HG02973 (cell line): ENCODE measurements around the gene INPPL1.
A peak's percentile ranks its signal among the peaks of the same experiment; 100 is the strongest.

Experiments used
- ATAC-seq: cut with Tn5 transposase; IDR thresholded peaks from one replicate; pipeline ENCODE4 v1.9.1; 2021; ENCODE audit warnings: moderate library complexity; ENCODE audit not compliant: unreplicated experiment

Gene INPPL1

DNA sequence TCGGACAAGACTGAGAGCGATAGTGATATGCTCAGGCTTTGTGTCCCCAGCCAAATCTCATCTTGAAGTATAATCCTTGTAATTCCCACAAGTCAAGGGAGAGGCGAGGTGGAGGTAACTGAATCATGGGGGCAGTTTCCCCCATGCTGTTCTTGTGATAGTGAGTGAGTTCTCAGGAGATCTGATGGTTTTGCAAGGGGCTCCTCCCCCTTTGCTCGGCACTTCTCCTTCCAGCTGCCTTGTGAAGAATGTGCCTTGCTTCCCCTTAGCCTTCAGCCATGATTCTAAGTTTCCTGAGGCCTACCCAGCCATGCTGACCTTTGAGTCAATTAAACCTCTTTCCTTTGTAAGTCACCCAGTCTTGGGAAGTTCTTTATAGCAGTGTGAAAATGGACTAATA, 15.5 kb upstream of the INPPL1 start:
- ATAC-seq: no peak

DNA sequence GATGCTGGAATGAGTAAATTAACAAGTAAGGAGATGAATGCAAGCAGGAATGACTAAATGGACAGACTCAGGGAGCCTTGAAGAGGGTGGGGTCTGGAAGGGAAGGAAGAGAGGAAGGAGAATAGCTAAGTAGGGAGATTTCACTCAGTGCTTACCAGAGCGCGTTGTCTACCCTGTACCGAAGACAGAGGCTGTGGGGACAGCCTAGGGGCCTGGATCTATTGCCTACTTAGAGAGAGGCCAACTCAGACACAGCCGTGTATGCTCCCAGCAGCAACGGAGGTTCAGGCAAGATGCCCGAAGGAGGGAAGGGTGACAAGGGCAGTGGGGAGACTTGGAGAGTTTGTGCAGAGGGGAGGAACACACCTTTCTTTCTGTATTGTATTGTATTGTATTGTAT, 7.9 kb upstream of the INPPL1 start, which contains the start of gene FOLR2:
Gene FOLR2 (plus strand): TSS at position 157 of the 400 bp plus-strand sequence. CDS start 1,791 bp downstream, outside the sequence.
- no peak for ATAC-seq

DNA sequence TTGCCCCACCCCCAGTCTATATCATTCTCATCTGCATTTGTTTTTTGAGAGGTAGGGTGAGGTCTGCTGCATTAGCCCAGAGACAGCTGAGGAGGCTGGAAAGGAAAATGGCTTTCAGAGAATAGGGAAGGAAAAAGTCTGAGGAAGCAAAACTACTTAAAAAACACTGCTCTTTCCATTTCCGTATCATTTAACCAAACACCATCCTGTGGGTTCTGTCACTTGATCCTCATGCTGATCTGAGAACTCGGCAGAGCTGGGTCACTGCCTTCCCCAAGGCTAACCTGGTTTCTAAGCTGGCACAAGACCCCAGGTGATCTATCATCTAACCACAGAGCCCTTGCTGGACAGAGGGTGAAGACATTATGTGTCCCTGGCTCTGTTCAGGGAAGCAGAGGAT, 6.7 kb upstream of the INPPL1 start:
- no peak for ATAC-seq

DNA sequence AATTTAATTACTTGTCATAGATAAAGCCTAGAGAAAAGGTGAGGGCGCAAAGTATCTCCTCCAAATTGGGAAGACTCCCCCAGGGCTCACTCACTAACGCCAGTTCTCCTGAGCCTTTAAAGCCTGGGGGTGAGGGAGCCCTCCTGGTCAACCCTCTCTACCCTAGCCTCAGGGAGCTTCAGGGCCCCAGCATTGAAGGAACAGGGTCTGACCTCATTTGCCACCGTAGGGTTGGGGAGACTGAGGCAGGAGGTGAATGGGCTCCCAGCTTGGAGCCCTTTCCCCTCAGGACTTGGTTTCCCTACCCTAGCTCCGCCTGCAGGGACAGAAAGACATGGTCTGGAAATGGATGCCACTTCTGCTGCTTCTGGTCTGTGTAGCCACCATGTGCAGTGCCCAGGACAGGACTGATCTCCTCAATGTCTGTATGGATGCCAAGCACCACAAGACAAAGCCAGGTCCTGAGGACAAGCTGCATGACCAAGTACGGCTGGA, 6.3 kb upstream of the INPPL1 start:
- ATAC-seq: no peak

DNA sequence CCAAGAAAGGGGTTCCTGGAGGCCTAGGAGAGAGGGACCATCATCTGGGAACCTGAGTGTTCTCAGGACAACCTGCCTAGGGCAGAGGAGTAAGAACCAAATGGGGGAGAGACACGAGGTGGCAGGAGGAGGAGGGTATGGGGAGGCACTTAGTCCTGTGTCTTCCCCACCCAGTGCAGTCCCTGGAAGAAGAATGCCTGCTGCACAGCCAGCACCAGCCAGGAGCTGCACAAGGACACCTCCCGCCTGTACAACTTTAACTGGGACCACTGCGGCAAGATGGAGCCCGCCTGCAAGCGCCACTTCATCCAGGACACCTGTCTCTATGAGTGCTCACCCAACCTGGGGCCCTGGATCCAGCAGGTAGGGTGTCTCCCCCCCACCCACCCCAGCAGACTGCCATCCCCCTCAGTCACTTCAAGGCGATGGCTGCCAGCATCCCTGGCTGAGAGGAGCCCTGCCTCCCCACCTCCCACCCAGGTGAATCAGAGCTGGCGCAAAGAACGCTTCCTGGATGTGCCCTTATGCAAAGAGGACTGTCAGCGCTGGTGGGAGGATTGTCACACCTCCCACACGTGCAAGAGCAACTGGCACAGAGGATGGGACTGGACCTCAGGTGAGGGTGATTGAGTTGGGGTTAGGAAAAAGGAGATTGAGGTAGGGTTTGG, 3.7 kb upstream of the INPPL1 start:
- no peak for ATAC-seq

DNA sequence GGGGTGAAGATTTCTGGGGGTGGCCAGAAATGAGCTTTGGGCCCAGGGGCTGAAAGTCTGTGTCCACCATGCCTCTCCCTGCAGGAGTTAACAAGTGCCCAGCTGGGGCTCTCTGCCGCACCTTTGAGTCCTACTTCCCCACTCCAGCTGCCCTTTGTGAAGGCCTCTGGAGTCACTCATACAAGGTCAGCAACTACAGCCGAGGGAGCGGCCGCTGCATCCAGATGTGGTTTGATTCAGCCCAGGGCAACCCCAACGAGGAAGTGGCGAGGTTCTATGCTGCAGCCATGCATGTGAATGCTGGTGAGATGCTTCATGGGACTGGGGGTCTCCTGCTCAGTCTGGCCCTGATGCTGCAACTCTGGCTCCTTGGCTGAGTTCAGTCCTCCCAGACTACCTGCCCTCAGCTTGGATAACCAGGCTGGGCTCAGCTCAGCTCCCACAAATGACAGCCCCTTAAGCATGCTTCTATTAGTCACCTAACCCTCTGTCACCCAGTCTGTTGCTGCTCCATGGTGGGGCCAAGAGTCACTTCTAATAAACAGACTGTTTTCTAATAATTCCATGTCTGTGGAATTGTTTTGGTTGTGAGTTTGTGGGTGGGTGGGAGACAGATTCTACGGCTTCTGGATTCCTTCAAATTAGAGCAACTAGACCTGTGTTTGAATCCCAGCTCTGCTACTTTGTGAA, 3.0 kb upstream of the INPPL1 start:
- no peak for ATAC-seq

DNA sequence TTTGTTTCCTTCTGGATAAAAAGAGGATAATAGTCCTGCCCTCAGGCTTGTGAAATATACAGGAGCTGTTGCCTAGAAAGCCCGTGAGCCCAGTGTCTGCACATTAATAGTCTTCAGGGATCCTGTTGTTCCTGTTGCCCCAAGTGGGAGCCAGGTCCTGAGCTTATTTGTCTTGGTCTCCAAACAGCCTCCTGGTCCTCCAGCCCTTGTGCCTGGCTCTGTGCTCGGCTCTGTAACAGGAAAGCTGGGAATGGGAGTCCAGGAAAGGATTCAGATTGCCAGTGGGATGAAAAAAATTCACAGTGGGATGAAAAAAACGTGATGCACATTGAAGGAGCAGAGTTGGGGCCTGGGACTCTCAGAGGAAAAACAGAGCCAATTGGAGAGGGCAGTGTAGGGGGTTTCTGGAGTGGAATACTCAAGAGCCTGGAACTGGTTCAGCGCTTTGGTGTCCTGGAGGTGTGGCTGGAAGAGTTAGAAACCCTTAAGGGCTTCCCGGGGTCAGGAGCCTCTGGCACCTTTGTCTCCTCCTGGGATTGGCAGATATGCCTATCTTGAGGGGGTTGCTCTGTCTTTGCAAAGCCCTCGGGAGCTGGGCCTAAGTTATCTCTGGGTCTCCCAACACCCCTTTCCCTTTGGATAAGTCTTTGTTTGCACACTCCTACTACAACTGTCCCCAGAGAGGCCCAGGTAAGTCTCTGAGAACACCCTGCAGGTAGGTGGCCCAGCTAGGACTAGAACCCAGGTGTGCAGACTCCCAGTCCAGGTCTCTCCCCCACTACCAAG, 2.3 kb upstream of the INPPL1 start:
- ATAC-seq: no peak

DNA sequence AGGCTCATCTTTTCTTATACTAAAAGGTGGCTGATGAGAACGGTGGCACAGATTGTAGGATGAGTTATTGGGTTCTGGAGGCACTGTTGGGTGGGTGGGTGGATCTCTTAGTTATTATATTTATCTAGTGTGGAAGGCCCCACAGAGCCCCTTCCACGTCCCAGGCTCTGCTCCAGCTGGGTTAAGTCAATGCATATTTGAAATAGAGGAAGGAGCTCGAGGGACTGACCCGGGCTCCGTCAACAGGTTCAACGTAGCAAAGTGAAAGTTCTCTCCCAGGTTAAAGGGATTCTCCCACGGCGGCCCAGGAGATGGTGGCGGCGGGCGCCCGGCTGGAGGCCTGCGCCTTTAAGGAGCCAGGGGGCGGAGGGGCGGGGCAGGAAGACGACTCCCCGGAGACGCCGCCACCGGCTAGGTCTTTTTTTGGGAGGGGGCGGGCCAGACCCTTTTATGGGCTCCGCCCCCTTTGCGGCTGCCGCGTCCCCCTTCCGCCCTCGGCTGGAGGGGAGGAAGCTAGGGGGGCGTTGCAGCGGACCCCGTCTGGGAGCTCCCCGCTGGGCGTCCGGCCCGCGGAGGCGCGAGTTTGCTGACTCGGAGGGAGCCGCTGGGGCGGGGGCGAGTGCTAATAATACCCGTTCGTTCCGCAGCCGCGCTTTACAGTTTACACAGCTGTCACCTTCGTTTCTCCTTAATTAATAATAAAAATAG, 1.5 kb upstream of the INPPL1 start:
- peak; percentile 55 for ATAC-seq

DNA sequence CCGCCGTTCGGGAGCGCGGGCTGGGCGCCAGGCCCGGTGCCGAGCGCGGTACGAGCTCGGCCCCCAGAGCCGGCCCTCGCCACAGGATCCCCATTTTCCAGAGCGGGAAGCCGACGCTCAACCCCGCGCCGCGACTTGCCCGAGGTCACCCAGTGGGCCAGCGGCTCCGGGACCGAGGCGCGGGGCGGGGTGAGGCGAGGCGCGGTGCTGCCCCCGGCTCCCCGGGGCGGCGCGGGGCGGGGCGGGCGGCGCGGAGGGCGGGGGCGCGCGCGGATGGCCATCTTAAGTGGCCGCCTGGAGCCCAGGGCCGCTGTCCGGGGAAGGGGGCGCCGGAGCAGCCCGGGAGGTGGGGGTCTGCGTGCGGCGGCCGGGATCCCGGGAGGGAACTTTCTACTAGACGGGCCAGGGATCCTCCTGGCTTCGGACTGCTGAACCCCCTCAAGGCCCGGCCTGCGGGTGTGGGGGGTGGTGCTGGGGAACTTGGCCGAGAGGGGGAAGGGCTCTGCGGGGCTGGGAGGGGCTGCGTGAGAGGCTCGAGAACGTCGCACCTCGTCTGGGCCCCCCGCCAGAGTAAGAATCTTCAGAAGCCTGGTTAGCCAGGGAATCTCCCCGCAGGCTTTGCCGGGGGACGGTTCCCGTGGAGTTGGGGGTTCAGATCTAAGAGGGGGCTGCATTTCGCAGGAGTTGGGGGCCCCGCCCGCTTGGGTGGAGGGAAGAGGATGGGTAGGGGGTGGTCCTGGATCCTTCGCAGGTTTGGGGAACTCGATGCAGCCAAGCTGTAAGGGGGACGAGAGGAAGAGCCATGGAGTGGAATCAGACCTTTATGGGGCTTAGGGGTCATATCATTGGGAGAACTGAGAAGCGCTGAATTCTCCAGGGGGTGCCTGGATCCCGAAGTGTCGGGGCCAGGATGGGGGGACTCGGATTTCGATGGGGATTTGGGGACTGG, 678 bp upstream of the INPPL1 start:
- peak; percentile 31 for ATAC-seq

DNA sequence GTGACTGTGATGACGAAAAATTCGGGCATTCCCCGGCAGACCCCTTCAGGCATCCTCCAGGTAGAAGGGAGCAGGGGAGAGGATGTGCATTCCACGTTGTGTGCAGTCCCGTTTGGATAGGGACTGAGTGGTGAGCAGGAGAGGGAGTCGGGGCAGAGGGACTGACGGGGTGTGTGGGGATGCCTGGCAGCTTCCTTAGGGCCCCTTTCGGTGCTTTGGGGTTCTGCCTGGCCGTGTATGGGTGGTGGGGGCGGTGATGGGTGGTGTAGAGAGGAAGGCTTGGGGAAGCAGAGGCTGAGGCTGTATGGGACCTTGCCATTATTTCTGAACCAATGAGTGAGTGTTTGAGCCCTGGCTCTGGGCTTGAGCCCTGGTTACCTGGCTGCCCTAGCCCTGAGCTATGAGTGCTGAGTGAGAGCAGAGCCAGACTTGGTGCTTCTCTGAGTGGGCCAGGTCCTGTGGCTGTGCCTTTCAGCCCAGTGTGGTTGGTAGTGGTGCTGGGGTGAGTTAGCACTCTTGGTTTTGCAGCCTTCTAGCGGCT, 914 bp downstream of the INPPL1 start:
- ATAC-seq: no peak

DNA sequence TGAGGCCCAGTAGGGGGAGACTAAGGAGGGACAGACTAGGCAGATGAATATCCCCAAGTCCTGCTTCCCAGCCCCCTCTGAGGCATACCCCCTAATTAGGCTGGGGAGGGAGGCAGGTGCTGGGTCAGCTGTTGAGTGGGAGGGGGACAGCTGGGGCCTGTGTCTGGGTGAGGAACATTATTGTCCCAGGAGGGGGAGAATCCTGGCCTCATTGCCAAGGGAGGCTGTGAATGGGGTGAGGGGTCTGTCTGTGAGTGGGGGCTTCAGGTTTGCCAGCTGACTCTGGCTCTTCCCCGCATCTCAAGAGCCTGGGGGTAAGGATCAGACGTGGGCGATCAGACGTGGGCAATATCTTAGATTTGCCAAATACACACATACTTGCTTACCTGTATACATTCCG, 2.1 kb downstream of the INPPL1 start:
- ATAC-seq: no peak

DNA sequence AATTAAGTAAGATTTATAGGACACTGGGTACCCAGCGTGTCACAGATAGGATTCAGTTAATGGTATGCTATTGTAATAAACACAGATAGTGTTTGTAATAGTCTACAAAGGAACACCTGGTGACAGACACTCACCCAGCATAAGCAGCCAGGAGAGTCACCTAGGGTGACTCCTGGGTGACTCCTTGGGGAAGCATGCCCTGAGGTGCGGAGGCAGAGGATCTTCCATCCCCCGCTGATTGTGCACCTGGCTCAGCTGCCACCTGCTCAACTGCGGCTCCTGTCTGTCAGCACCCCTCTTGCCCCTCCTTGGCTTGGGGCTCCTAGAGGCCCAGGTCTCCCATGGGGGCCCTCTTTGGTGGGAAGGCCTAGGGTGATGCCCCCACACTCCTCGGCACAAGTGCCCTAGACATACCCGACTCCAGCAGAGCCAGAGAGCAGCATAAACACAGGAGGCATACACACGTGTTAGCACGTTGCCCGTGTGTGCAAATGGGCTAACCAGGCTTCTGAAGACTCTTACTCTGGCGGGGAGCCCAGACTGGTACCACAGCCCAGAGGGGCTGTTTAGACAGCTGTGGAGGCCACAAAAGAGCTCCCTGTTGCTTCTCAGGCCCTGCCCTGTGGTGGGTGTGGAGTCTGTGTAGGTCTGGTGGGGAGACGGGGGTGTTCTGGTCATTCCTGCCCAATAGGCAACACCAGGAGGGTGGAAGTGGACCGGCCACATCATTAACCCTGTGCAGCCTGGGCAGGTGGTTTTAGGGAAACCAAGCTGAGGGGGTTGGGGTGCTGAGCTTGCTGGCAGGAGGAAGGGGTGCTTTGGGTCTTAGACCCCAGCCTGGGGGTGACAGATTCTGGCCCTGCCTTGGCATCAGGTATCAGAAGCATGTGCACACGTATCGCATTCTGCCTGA, 3.0 kb downstream of the INPPL1 start:
- ATAC-seq: no peak

DNA sequence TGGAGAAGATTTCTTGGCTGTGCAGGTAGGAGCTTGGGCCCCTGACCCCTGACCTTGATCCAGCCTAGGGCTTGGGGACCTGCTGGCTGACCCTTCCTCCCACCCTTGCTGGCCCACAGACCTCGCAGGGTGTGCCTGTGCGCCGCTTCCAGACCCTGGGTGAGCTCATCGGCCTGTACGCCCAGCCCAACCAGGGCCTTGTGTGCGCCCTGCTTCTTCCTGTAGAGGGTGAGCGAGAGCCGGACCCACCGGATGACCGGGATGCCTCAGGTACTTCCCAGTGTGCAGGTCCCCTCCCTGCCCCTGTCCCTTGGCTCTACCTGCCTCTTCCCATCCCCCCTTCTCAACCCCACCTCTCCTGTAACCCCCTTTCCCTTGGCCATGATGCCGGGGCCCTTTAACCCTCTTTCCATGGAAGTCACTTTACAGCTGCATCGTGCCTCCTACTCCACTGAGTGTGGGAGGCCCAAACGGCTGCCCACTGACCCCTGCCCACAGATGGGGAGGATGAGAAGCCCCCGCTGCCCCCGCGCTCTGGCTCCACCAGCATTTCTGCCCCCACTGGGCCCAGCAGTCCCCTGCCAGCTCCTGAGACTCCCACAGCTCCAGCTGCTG, 3.8 kb downstream of the INPPL1 start:
- no peak for ATAC-seq

DNA sequence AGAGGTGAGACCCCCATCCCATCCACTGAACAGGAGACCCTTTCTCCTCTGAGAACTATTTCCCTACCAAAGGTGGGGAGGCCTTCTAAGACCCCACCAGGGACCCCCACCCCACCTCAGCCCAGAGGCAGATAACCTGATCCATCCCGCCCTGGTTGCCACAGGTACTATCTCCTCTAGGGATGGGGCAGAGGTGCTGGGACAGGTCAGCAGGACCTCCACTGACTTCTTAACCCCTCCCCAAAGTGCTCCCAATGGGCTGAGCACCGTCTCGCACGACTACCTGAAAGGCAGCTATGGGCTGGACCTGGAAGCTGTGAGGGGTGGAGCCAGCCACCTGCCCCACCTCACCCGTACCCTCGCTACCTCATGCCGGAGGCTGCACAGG, 4.3 kb downstream of the INPPL1 start:
- no peak for ATAC-seq

DNA sequence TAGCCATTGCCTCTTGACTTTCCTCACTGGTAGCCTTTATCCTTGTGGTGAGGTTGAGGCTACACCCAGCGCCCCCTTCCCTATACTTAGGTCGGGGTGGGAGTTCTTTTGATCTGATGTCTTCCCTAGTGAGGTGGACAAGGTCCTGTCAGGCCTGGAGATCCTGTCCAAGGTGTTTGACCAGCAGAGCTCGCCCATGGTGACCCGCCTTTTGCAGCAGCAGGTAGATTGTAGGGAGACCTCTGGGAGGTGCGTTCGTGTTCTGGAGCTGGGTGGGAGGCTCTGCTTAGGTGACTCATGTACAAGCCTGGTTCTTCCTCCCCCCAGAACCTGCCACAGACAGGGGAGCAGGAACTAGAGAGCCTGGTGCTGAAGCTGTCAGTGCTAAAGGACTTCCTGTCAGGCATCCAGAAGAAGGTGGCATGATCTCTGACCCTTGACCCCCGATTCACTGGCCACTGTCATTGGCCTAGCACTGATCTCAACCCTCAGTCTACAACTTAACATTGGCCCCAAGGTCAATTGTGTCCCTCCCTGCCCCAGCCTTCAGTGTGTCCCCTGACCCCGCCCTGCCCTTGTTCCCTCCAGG, 4.9 kb downstream of the INPPL1 start:
- no peak for ATAC-seq

DNA sequence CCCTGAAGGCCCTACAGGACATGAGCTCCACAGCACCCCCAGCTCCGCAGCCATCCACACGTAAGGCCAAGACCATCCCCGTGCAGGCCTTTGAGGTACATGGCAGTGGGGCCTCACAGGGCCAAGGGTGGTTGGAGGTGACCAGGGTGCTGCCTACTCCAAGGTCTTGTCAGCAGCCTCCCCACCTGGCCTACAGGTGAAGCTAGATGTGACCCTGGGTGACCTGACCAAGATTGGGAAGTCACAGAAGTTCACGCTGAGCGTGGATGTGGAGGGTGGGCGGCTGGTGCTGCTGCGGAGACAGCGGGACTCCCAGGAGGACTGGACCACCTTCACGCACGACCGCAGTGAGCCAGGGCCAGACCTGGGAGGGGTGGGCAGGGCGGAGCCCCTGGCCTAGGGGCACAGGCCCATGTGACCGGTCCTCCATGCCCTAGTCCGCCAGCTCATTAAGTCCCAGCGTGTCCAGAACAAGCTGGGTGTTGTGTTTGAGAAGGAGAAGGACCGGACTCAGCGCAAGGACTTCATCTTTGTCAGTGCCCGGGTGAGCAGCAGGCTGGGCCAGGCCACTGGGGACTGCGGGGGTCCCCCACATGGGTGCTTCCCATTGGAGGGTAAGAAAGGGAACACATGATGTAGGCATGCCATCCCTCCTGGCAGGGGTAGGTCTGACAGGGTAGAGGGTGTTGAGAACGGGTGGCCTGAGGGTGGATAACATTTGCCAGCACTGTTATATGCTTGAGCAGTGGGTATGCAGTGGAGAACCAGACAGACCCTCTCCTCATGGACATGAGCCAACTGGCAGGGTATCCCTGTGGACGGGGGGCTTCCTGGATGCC, 5.6 kb downstream of the INPPL1 start:
- no peak for ATAC-seq

DNA sequence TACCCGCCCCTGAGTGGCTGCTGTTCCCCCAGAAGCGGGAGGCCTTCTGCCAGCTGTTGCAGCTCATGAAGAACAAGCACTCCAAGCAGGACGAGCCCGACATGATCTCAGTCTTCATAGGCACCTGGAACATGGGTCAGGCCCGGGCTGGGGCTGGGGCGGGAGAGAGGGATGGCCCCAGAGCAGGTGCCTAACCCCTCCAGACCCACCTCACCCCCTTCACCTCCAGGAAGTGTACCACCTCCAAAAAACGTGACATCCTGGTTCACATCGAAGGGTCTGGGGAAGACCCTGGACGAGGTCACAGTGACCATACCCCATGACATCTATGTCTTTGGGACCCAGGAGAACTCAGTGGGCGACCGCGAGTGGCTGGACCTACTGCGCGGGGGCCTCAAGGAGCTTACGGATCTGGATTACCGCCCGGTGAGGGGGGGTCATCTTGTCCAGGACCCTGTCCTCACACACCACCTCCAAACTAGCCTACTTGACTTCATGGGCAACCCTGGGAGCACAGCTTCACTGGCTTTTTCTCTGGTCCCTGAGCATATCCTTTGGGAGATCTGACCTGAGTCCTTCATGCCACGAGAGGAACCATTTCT, 6.3 kb downstream of the INPPL1 start:
- ATAC-seq: no peak
